Right lobe of liver (tissue), 4 donors: Measurements from ENCODE around the gene MSRB1.

ENCODE experiments used
- POLR2A ChIP-seq: fragments of 450-650 bp; IDR thresholded peaks from one replicate; pipeline ENCODE4 v1.6.1; 2017; ENCODE audit warnings: antibody characterized with exemption, mild to moderate bottlenecking
- TF ChIP-seq, protein P1 (sequence below), 4 donors: fragments of 200-600 bp in 3 of 4; fragments of 450-650 bp in 1 of 4; IDR thresholded peaks; one replicate each; pipeline versions ENCODE4 v1.5.1 to v1.8.0; 2016 to 2022; ENCODE audit warnings: antibody characterized with exemption in 4 of 4, mild to moderate bottlenecking in 2 of 4
- donor health status: DM: no; HTN: no; CAD: no.
- donor health status: DM: no; HTN: no; CAD: no.
- donor health status: DM: no; HTN: yes; CAD: no.

DNA sequence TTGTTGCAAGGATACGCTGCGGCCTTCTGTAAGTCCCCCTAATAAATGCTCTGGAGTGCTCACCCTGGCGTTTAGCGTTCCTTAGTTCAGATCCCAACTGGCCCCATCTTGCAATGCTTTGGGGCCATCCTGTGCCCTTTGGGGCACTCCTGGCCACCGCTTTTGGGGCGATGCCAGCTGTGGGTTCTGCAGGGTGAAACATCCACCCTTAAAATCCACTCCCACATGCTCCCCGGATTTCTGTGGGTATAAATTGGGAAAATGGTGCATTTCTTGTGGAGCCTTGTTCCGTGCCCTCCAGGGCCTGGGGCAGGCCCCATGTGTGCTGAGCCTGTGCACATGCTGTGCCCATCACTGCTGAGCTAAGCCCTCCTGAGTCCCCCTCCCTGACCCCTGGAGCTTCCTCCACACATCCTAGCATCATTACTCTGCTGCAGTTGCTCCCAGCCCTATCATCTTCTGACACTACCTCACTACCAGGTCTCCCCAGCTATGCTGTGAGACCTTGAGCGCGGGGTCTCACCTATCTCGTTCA lies 6.0 kb downstream of the MSRB1 start:
- TF ChIP-seq, protein P1, sequence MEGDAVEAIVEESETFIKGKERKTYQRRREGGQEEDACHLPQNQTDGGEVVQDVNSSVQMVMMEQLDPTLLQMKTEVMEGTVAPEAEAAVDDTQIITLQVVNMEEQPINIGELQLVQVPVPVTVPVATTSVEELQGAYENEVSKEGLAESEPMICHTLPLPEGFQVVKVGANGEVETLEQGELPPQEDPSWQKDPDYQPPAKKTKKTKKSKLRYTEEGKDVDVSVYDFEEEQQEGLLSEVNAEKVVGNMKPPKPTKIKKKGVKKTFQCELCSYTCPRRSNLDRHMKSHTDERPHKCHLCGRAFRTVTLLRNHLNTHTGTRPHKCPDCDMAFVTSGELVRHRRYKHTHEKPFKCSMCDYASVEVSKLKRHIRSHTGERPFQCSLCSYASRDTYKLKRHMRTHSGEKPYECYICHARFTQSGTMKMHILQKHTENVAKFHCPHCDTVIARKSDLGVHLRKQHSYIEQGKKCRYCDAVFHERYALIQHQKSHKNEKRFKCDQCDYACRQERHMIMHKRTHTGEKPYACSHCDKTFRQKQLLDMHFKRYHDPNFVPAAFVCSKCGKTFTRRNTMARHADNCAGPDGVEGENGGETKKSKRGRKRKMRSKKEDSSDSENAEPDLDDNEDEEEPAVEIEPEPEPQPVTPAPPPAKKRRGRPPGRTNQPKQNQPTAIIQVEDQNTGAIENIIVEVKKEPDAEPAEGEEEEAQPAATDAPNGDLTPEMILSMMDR (IDR thresholded peaks at IDR 0.05), result no peak
- peak; percentile 2 for TF ChIP-seq POLR2A
